Colonic mucosa (tissue), 4 donors: Measurements from ENCODE around the gene PTPRT. TPM values are rescaled to one million over a fixed set of nuclear protein-coding genes. Genes with fewer than 3 reads are reported as not detected.

Source experiments
- DNase-seq: peaks from one replicate; pipeline ENCODE4 v3.0.0-alpha.2; 2020
- H3K27ac ChIP-seq: fragments of 200-600 bp; one replicate; pipeline ENCODE4 v1.8.0; 2021
- H3K27me3 ChIP-seq: fragments of 200-600 bp; one replicate; pipeline ENCODE4 v1.8.0; 2021
- H3K36me3 ChIP-seq: fragments of 200-600 bp; one replicate; pipeline ENCODE4 v1.8.0; 2021
- H3K4me1 ChIP-seq: fragments of 200-600 bp; one replicate; pipeline ENCODE4 v1.8.0; 2021; ENCODE audit warnings: mild to moderate bottlenecking
- H3K4me3 ChIP-seq: fragments of 200-600 bp; one replicate; pipeline ENCODE4 v1.8.0; 2021
- H3K9ac ChIP-seq, 2 donors: one replicate each; pipeline ENCODE4 v1.7.0; 2013; ENCODE audit warnings: control low read depth in 2 of 2, low read depth in 2 of 2, low read length in 2 of 2
- H3K9me3 ChIP-seq: fragments of 200-600 bp; one replicate; pipeline ENCODE4 v1.8.0; 2021
- intact Hi-C: fragments of 100-400 bp; cut with DNase I; formaldehyde crosslinking; loops from one replicate; pipeline ENCODE4 v1.14.1; 2022
- total RNA-seq, 2 donors: library from RNA; stranded (reverse); fragmentation: NEBNext Ultra II Directional in 1 of 2; extraction: Animal tissue kit (Norgen Biotek cat#: 25700) in 1 of 2; gene quantifications; one replicate each; pipeline ENCODE4 v1.2.1, GENCODE V29; 2021
- TF ChIP-seq, protein P1 (sequence below): fragments of 200-600 bp; IDR thresholded peaks from one replicate; pipeline ENCODE4 v1.8.0; 2022; ENCODE audit warnings: antibody characterized with exemption, mild to moderate bottlenecking
- donor health status: healthy.
- donor health status: DM: no; HTN: no; CAD: no.
- donor health status: DM: no; HTN: no; CAD: no.

PTPRT gene
- total RNA-seq, 2 donors from 2014 or later = 0.11 to 0.12 TPM

DNA sequence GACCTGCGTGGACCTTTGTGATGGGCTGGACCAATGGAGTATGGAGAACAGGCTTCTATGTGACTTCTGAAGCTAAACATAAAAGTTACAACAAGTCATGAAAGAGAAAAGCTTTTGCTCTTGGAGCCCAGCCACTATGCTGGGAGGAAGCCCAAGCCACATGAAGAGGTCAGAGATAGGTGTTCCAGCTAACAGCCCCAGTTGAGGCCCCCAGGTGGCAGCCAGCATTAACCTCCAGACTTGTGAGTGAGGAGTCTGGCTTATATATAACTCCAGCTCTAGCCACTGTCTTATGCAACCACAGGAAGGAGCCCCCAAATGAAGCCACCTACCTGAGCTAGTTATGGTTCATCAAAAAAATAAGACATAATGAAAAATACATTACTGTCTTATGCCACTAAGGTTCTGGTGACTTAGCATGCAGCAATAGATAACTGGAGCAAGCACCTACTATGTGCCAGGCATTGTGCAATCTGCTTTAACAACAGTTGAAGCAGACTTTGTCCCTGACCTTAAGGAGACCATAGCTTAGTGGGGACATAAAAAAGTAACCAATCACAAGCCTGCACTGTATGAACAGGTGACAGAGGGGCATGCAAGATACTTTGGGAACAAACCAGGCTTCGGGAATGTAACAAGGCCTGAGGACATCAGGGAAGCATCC, 599.6 kb downstream of the PTPRT start:
- TF ChIP-seq, protein P1, sequence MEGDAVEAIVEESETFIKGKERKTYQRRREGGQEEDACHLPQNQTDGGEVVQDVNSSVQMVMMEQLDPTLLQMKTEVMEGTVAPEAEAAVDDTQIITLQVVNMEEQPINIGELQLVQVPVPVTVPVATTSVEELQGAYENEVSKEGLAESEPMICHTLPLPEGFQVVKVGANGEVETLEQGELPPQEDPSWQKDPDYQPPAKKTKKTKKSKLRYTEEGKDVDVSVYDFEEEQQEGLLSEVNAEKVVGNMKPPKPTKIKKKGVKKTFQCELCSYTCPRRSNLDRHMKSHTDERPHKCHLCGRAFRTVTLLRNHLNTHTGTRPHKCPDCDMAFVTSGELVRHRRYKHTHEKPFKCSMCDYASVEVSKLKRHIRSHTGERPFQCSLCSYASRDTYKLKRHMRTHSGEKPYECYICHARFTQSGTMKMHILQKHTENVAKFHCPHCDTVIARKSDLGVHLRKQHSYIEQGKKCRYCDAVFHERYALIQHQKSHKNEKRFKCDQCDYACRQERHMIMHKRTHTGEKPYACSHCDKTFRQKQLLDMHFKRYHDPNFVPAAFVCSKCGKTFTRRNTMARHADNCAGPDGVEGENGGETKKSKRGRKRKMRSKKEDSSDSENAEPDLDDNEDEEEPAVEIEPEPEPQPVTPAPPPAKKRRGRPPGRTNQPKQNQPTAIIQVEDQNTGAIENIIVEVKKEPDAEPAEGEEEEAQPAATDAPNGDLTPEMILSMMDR = no peak
- Histone ChIP-seq H3K9me3 (no peaks in the 10 kb centered on the region), H3K4me1 (no peaks in the 10 kb centered on the region), H3K27me3 (no peaks in the 10 kb centered on the region), H3K4me3 (no peak overlapping the region), H3K36me3 (no peaks in the 10 kb centered on the region), H3K9ac (no peak overlapping the region), H3K27ac (no peak overlapping the region)
- no peak for DNase-seq
- intact Hi-C loops = no loop called here

- H3K27ac ChIP-seq = no peak overlapping the region
- H3K9me3 ChIP-seq = no peaks in the 10 kb centered on the region
- no peaks in the 10 kb centered on the region for H3K36me3 ChIP-seq
- no peak for DNase-seq
- H3K27me3 ChIP-seq = no peaks in the 10 kb centered on the region
- no peak overlapping the region for H3K9ac ChIP-seq
- H3K4me1 ChIP-seq = no peaks in the 10 kb centered on the region
- intact Hi-C loops = no loop called here
- no peak overlapping the region for H3K4me3 ChIP-seq
- TF ChIP-seq, protein P1 = no peak
Measured at GRCh38 chr20:42588847-42589246, 600.9 kb downstream of the PTPRT start.

GRCh38 chr20:42587427-42587826, 602.3 kb downstream of the PTPRT start:
- H3K36me3 ChIP-seq = no peaks in the 10 kb centered on the region
- H3K4me3 ChIP-seq = no peak overlapping the region
- no peaks in the 10 kb centered on the region for H3K9me3 ChIP-seq
- intact Hi-C loops = no loop called here
- no peak overlapping the region for H3K9ac ChIP-seq
- no peaks in the 10 kb centered on the region for H3K27me3 ChIP-seq
- H3K27ac ChIP-seq = no peak overlapping the region
- no peaks in the 10 kb centered on the region for H3K4me1 ChIP-seq
- TF ChIP-seq, protein P1 = no peak
- DNase-seq = no peak

- no peak for DNase-seq
- intact Hi-C loops = no loop called here
- no peak overlapping the region for H3K27ac ChIP-seq
- no peaks in the 10 kb centered on the region for H3K4me1 ChIP-seq
- no peak overlapping the region for H3K9ac ChIP-seq
- no peak overlapping the region for H3K4me3 ChIP-seq
- H3K9me3 ChIP-seq = no peaks in the 10 kb centered on the region
- TF ChIP-seq, protein P1 = no peak
- H3K36me3 ChIP-seq = no peaks in the 10 kb centered on the region
- H3K27me3 ChIP-seq = no peaks in the 10 kb centered on the region
Measured at GRCh38 chr20:42581311-42581710, 608.4 kb downstream of the PTPRT start.

DNA sequence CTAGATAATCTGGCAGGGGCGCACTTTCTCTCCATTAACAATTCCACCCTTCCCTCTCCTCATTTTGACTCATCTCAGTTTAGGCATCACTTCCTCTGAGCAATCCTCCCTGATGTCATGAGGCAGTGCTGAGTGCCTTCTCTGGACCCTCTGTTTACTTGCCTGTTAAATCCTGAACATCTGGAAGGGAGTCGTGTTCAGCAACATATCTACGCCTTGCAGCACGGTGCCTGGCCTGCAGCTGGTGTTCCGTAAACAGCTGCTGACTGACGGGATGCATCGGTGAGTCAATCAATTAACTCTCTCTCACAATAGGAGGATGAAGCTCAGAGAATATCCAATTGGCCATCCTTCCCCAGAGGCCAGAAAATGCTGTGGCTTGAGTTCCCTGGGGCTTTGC, 613.5 kb downstream of the PTPRT start:
- TF ChIP-seq, protein P1 = no peak
- H3K27ac ChIP-seq = no peak overlapping the region
- DNase-seq = no peak
- no peaks in the 10 kb centered on the region for H3K36me3 ChIP-seq
- no peaks in the 10 kb centered on the region for H3K27me3 ChIP-seq
- no peak overlapping the region for H3K4me3 ChIP-seq
- intact Hi-C loops = no loop called here
- H3K4me1 ChIP-seq = no peaks in the 10 kb centered on the region
- no peaks in the 10 kb centered on the region for H3K9me3 ChIP-seq
- no peak overlapping the region for H3K9ac ChIP-seq
